HUES64 (cell line): ENCODE data around the gene ARHGEF9.

Source experiments
- H3K27ac ChIP-seq: 2 replicates; pipeline ENCODE4 v1.7.0; 2013; ENCODE audit warnings: low read depth, low read length, inconsistent platforms
- H3K27me3 ChIP-seq: 2 replicates; pipeline ENCODE4 v1.6.1; 2013; ENCODE audit warnings: mild to moderate bottlenecking, low read length; ENCODE audit not compliant: insufficient read depth
- H3K36me3 ChIP-seq: 2 replicates; pipeline ENCODE4 v1.6.1; 2013; ENCODE audit warnings: mild to moderate bottlenecking, low read length; ENCODE audit not compliant: insufficient read depth
- H3K4me1 ChIP-seq: 2 replicates; pipeline ENCODE4 v1.6.1; 2013; ENCODE audit warnings: mild to moderate bottlenecking, low read length, moderate library complexity; ENCODE audit not compliant: insufficient read depth
- H3K4me3 ChIP-seq: 2 replicates; pipeline ENCODE4 v1.5.1; 2013; ENCODE audit warnings: mild to moderate bottlenecking, low read length, moderate library complexity
- H3K9ac ChIP-seq: 2 replicates; pipeline ENCODE4 v1.6.1; 2013; ENCODE audit warnings: mild to moderate bottlenecking, low read depth, low read length
- H3K9me3 ChIP-seq: 2 replicates; pipeline ENCODE4 v1.6.1; 2013; ENCODE audit warnings: low read depth, low read length; ENCODE audit not compliant: insufficient read depth
- WGBS: fragments of 150-250, 120-280 bp; methylation state at CpG from one replicate; pipeline ENCODE4 v1.1.7; 2013; ENCODE audit warnings: missing lambda C conversion rate; 5-methylcytosine and 5-hydroxymethylcytosine counted together

ARHGEF9 gene

GRCh38 chrX:63718010-63718694, 66.9 kb downstream of the ARHGEF9 start:
- Histone ChIP-seq H3K27me3 (no peaks in the 10 kb centered on the region), H3K9me3 (no peaks in the 10 kb centered on the region), H3K9ac (no peak overlapping the region), H3K36me3 (peaks cover 30% of the 10 kb centered on the region), H3K4me1 (0 out of 2 replicates have a peak, but pooled peaks cover 7% of the 10 kb centered on the region), H3K4me3 (no peak overlapping the region), H3K27ac (no peak overlapping the region)
- 95% methylated on average over 2 of the region's 2 CpGs for WGBS

- H3K4me1 ChIP-seq: 0 out of 2 replicates have a peak, but pooled peaks cover 7% of the 10 kb centered on the region
- H3K4me3 ChIP-seq: no peak overlapping the region
- no CpG with 5 or more reads among the region's 2 CpGs for WGBS
- no peak overlapping the region for H3K9ac ChIP-seq
- peaks cover 7% of the 10 kb centered on the region; the same call in 1 of the 2 replicates for H3K36me3 ChIP-seq
- no peak overlapping the region for H3K27ac ChIP-seq
- no peaks in the 10 kb centered on the region for H3K9me3 ChIP-seq
- H3K27me3 ChIP-seq: no peaks in the 10 kb centered on the region
Measured at GRCh38 chrX:63713526-63713925, 71.5 kb downstream of the ARHGEF9 start.

GRCh38 chrX:63708801-63709200, 76.2 kb downstream of the ARHGEF9 start:
- no peak overlapping the region for H3K4me3 ChIP-seq
- H3K27ac ChIP-seq: no peak overlapping the region
- 0 out of 2 replicates have a peak, but pooled peaks cover under 1% of the 10 kb centered on the region for H3K4me1 ChIP-seq
- peaks cover 27% of the 10 kb centered on the region for H3K36me3 ChIP-seq
- H3K9me3 ChIP-seq: no peaks in the 10 kb centered on the region
- no peak overlapping the region for H3K9ac ChIP-seq
- WGBS: 92% methylated on average over 2 of the region's 2 CpGs
- H3K27me3 ChIP-seq: no peaks in the 10 kb centered on the region

GRCh38 chrX:63702556-63702955, 82.5 kb downstream of the ARHGEF9 start:
- WGBS: 100% methylated on average over 1 of the region's 1 CpG
- Histone ChIP-seq H3K27me3 (no peaks in the 10 kb centered on the region), H3K27ac (no peak overlapping the region), H3K4me3 (no peak overlapping the region), H3K9ac (no peak overlapping the region), H3K36me3 (peaks cover 69% of the 10 kb centered on the region), H3K9me3 (peaks cover 2% of the 10 kb centered on the region; the same call in 1 of the 2 replicates), H3K4me1 (no peaks in the 10 kb centered on the region)

GRCh38 chrX:63686878-63687714, 97.9 kb downstream of the ARHGEF9 start:
- H3K9ac ChIP-seq: no peak overlapping the region
- H3K4me1 ChIP-seq: no peaks in the 10 kb centered on the region
- H3K4me3 ChIP-seq: no peak overlapping the region
- 0% methylated on average over 1 of the region's 1 CpG for WGBS
- H3K9me3 ChIP-seq: 0 out of 2 replicates have a peak, but pooled peaks cover 7% of the 10 kb centered on the region
- no peaks in the 10 kb centered on the region for H3K27me3 ChIP-seq
- no peak overlapping the region for H3K27ac ChIP-seq
- no peaks in the 10 kb centered on the region; the same call in 1 of the 2 replicates for H3K36me3 ChIP-seq

GRCh38 chrX:63680423-63680822, 104.6 kb downstream of the ARHGEF9 start:
- 97% methylated on average over 2 of the region's 3 CpGs for WGBS
- Histone ChIP-seq H3K4me3 (no peak overlapping the region), H3K9ac (no peak overlapping the region), H3K4me1 (no peaks in the 10 kb centered on the region), H3K27me3 (no peaks in the 10 kb centered on the region), H3K27ac (no peak overlapping the region), H3K9me3 (0 out of 2 replicates have a peak, but pooled peaks cover 7% of the 10 kb centered on the region), H3K36me3 (peaks cover 27% of the 10 kb centered on the region)

- no peaks in the 10 kb centered on the region for H3K4me1 ChIP-seq
- H3K4me3 ChIP-seq: no peak overlapping the region
- no peaks in the 10 kb centered on the region for H3K27me3 ChIP-seq
- no peak overlapping the region for H3K27ac ChIP-seq
- H3K9ac ChIP-seq: no peak overlapping the region
- H3K9me3 ChIP-seq: 0 out of 2 replicates have a peak, but pooled peaks cover 7% of the 10 kb centered on the region
- WGBS: 100% methylated on average over 1 of the region's 3 CpGs
- H3K36me3 ChIP-seq: peaks cover 37% of the 10 kb centered on the region
Measured at GRCh38 chrX:63679432-63679831, 105.6 kb downstream of the ARHGEF9 start.

- 100% methylated on average over 1 of the region's 2 CpGs for WGBS
- H3K9me3 ChIP-seq: no peaks in the 10 kb centered on the region
- peaks cover 73% of the 10 kb centered on the region for H3K36me3 ChIP-seq
- H3K4me3 ChIP-seq: no peak overlapping the region
- H3K9ac ChIP-seq: no peak overlapping the region
- H3K27ac ChIP-seq: no peak overlapping the region
- H3K27me3 ChIP-seq: no peaks in the 10 kb centered on the region
- H3K4me1 ChIP-seq: no peaks in the 10 kb centered on the region
Measured at GRCh38 chrX:63675716-63676115, 109.3 kb downstream of the ARHGEF9 start.

- Histone ChIP-seq H3K9ac (no peak overlapping the region), H3K4me3 (no peak overlapping the region), H3K4me1 (no peaks in the 10 kb centered on the region), H3K36me3 (peaks cover 86% of the 10 kb centered on the region), H3K9me3 (no peaks in the 10 kb centered on the region), H3K27ac (no peak overlapping the region), H3K27me3 (no peaks in the 10 kb centered on the region)
- 99% methylated on average over 4 of the region's 4 CpGs for WGBS
Measured at GRCh38 chrX:63673896-63674295, 111.1 kb downstream of the ARHGEF9 start.

GRCh38 chrX:63664741-63665140, 120.3 kb downstream of the ARHGEF9 start:
- no peak overlapping the region for H3K9ac ChIP-seq
- no peak overlapping the region for H3K4me3 ChIP-seq
- no peak overlapping the region for H3K27ac ChIP-seq
- no peaks in the 10 kb centered on the region for H3K4me1 ChIP-seq
- H3K27me3 ChIP-seq: no peaks in the 10 kb centered on the region
- peaks cover 53% of the 10 kb centered on the region for H3K36me3 ChIP-seq
- no peaks in the 10 kb centered on the region for H3K9me3 ChIP-seq

GRCh38 chrX:63664083-63664482, 120.9 kb downstream of the ARHGEF9 start:
- Histone ChIP-seq H3K27ac (no peak overlapping the region), H3K4me1 (no peaks in the 10 kb centered on the region), H3K4me3 (no peak overlapping the region), H3K27me3 (no peaks in the 10 kb centered on the region), H3K9ac (no peak overlapping the region), H3K9me3 (no peaks in the 10 kb centered on the region), H3K36me3 (peaks cover 47% of the 10 kb centered on the region)
- 97% methylated on average over 1 of the region's 1 CpG for WGBS
